K562 treated with DMSO at 1 percent for 24 hours (cell line): ENCODE results near the gene CEP152. TPM values are rescaled to one million over a fixed set of nuclear protein-coding genes. Genes with fewer than 3 reads are reported as not detected.

Source experiments
- total RNA-seq: library from RNA; unstranded; fragments of 300-600 nt; gene quantifications from 2 replicates; pipeline ENCODE4 v1.2.3, GENCODE V29; 2022; ENCODE audit warnings: low read depth; ENCODE audit not compliant: insufficient read depth

CEP152 gene
- total RNA-seq = 9.5 and 11.5 TPM in 2 replicates

GRCh38 chr15:48810414-48811324 is at the start of gene CEP152:
CEP152 (minus strand) TSS chr15:48811069; CDS start chr15:48805649, 5,420 bp downstream.

Other genes with a start within 250 kb of the CEP152 start
- gene FBN1, start 165.4 kb downstream of the CEP152 start, total RNA-seq = 0.30 and 0.42 TPM in 2 replicates
- gene EID1, start 67.1 kb upstream of the CEP152 start, total RNA-seq = 87.9 and 98.2 TPM in 2 replicates
- gene SHC4, start 152.8 kb upstream of the CEP152 start, total RNA-seq = 1.9 and 2.1 TPM in 2 replicates
- gene SECISBP2L, start 235.4 kb upstream of the CEP152 start, total RNA-seq = 6.3 and 6.7 TPM in 2 replicates